Activated T-helper 9 cell treated with anti-CD3 and anti-CD28 coated beads, Interleukin-2, amount 50 U/mL, for 16 hours (primary cell): ENCODE results near the gene TTYH2.
"Not testable (repeated sequence)": the region's sequence is repeated elsewhere in the genome, so short reads cannot be mapped to it uniquely, and the experiment has no call there.

ENCODE experiments used
- DNase-seq: peaks from one replicate; pipeline ENCODE4 v3.0.0-alpha.2; 2020; ENCODE audit warnings: low read depth

TTYH2 gene

GRCh38 chr17:74267987-74268499, 54.7 kb downstream of the TTYH2 start:
- no peak for DNase-seq

- DNase-seq, result no peak
Measured at GRCh38 chr17:74268558-74268957, 55.2 kb downstream of the TTYH2 start.

- no peak for DNase-seq
Measured at GRCh38 chr17:74270333-74270732, 57.0 kb downstream of the TTYH2 start.

- no peak for DNase-seq
Measured at GRCh38 chr17:74271281-74271680, 57.9 kb downstream of the TTYH2 start.

GRCh38 chr17:74271901-74272561, 58.7 kb downstream of the TTYH2 start:
- DNase-seq, result no peak

GRCh38 chr17:74272731-74273201, 59.4 kb downstream of the TTYH2 start:
- no peak for DNase-seq

- DNase-seq, result peak; percentile 10
Measured at GRCh38 chr17:74274060-74274708, 60.8 kb downstream of the TTYH2 start, which contains the start of gene DNAI2. DNAI2 (plus strand) TSS chr17:74274234; CDS start chr17:74281818, 7,584 bp downstream.

GRCh38 chr17:74274709-74275340, 61.5 kb downstream of the TTYH2 start:
- DNase-seq, result no peak

GRCh38 chr17:74276051-74276476, 62.7 kb downstream of the TTYH2 start:
- no peak for DNase-seq

GRCh38 chr17:74276541-74277009, 63.2 kb downstream of the TTYH2 start:
- DNase-seq, result no peak

GRCh38 chr17:74277935-74278334, 64.6 kb downstream of the TTYH2 start:
- DNase-seq, result no peak

GRCh38 chr17:74279617-74280016, 66.2 kb downstream of the TTYH2 start:
- not testable (repeated sequence) for DNase-seq

GRCh38 chr17:74280093-74280513, 66.7 kb downstream of the TTYH2 start:
- DNase-seq, result peak; percentile 36

- no peak for DNase-seq
Measured at GRCh38 chr17:74281799-74282198, 68.4 kb downstream of the TTYH2 start.

GRCh38 chr17:74282274-74282586, 68.9 kb downstream of the TTYH2 start:
- DNase-seq, result not testable (repeated sequence)

- DNase-seq, result peak; percentile 54
Measured at GRCh38 chr17:74282587-74283370, 69.4 kb downstream of the TTYH2 start.

GRCh38 chr17:74283371-74283673, 70.0 kb downstream of the TTYH2 start:
- no peak for DNase-seq

GRCh38 chr17:74287031-74287602, 73.7 kb downstream of the TTYH2 start:
- DNase-seq, result no peak

GRCh38 chr17:74288785-74289184, 75.4 kb downstream of the TTYH2 start:
- no peak for DNase-seq

GRCh38 chr17:74289688-74290087, 76.3 kb downstream of the TTYH2 start:
- no peak for DNase-seq

GRCh38 chr17:74290340-74290739, 77.0 kb downstream of the TTYH2 start:
- DNase-seq, result no peak

- no peak for DNase-seq
Measured at GRCh38 chr17:74292495-74292894, 79.1 kb downstream of the TTYH2 start.
